Fibroblast of lung (primary cell): ENCODE data around the gene SERGEF. TPM values are rescaled to one million over a fixed set of nuclear protein-coding genes. Genes with fewer than 3 reads are reported as not detected.

ENCODE experiments used
- DNase-seq, 2 donors: peaks; one replicate each; pipeline versions ENCODE4 v3.0.0 to v3.0.0-alpha.2; 2010; ENCODE audit warnings: low read depth in 2 of 2
- H2AFZ ChIP-seq: 2 replicates; pipeline ENCODE4 v1.5.1; 2012; ENCODE audit warnings: low read length, control low read depth, inconsistent platforms
- H3K27ac ChIP-seq: 2 replicates; pipeline ENCODE4 v1.5.1; 2011; ENCODE audit warnings: low read length, control low read depth; ENCODE audit not compliant: insufficient read depth
- H3K27me3 ChIP-seq: 2 replicates; pipeline ENCODE4 v1.5.1; 2011; ENCODE audit warnings: mild to moderate bottlenecking, low read length; ENCODE audit not compliant: control insufficient read depth, insufficient read depth
- H3K36me3 ChIP-seq: 2 replicates; pipeline ENCODE4 v1.5.1; 2011; ENCODE audit warnings: low read length; ENCODE audit not compliant: control insufficient read depth, insufficient read depth
- H3K4me1 ChIP-seq: 2 replicates; pipeline ENCODE4 v1.5.1; 2011; ENCODE audit warnings: low read length; ENCODE audit not compliant: control insufficient read depth, insufficient read depth; ENCODE audit errors: extremely low read depth
- H3K4me2 ChIP-seq: 2 replicates; pipeline ENCODE4 v1.5.1; 2011; ENCODE audit warnings: low read length, control low read depth; ENCODE audit not compliant: insufficient read depth; ENCODE audit errors: extremely low read depth
- H3K4me3 ChIP-seq, 4 experiments: fragments of 200-600 bp in 1 of 4; sonication (generic) in 1 of 4; replicated peaks in 1 of 4; 2 replicates each; pipeline ENCODE4 v1.5.1; 2011 to 2016; ENCODE audit warnings: low read length in 4 of 4, low read depth in 3 of 4, mild to moderate bottlenecking in 3 of 4, control low read depth in 2 of 4, inconsistent platforms in 1 of 4, mixed read lengths in 1 of 4; ENCODE audit not compliant: insufficient read depth in 1 of 4; ENCODE audit errors: control extremely low read depth in 1 of 4
- H3K79me2 ChIP-seq: 2 replicates; pipeline ENCODE4 v1.5.1; 2012; ENCODE audit warnings: mild to moderate bottlenecking, low read length, inconsistent platforms; ENCODE audit not compliant: control insufficient read depth, insufficient read depth
- H3K9ac ChIP-seq: 2 replicates; pipeline ENCODE4 v1.5.1; 2011; ENCODE audit warnings: mild to moderate bottlenecking, low read length, control low read depth; ENCODE audit not compliant: insufficient read depth
- H3K9me3 ChIP-seq: 2 replicates; pipeline ENCODE4 v1.5.1; 2012; ENCODE audit warnings: low read depth, low read length; ENCODE audit not compliant: control insufficient read depth, insufficient read depth
- H4K20me1 ChIP-seq: 2 replicates; pipeline ENCODE4 v1.5.1; 2011; ENCODE audit warnings: low read length; ENCODE audit not compliant: control insufficient read depth, insufficient read depth; ENCODE audit errors: extremely low read depth
- EZH2 ChIP-seq: IDR thresholded peaks from 2 replicates; pipeline ENCODE4 v1.5.1; 2012; ENCODE audit warnings: low read length, control low read depth, mild to moderate bottlenecking; ENCODE audit errors: missing control alignments
- polyA plus RNA-seq, 2 donors: library from polyadenylated mRNA; depleted of rRNA in 1 of 2; stranded (reverse) in 1 of 2; unstranded in 1 of 2; fragments of >200 nt; gene quantifications; 2 replicates each; pipeline ENCODE4 v1.2.1, GENCODE V29; 2011 to 2012; ENCODE audit warnings: missing spikeins in 1 of 2
- total RNA-seq: library from RNA; depleted of rRNA; stranded (reverse); fragments of >200 nt; gene quantifications from 2 replicates; pipeline ENCODE4 v1.2.1, GENCODE V29; 2014
- TF ChIP-seq, protein P1 (sequence below), 2 donors: IDR thresholded peaks in 1 of 2; conservative IDR thresholded peaks in 1 of 2; 1 replicate in 1 of 2; 2 replicates in 1 of 2; pipeline ENCODE4 v1.5.1; 2011 to 2012; ENCODE audit warnings: low read length in 2 of 2, control low read depth in 1 of 2, inconsistent platforms in 1 of 2, low read depth in 1 of 2, mild to moderate bottlenecking in 1 of 2

SERGEF gene
- total and polyA plus RNA-seq, 2 donors (not counting 1 experiment from before 2014, with no cell fraction given): 14.5 to 38.5 TPM

GRCh38 chr11:17792161-17792560 is 220.7 kb downstream of the SERGEF start:
- H3K36me3 ChIP-seq: no peaks in the 10 kb centered on the region
- H3K4me1 ChIP-seq: peaks cover 4% of the 10 kb centered on the region
- no peak for DNase-seq
- no peak overlapping the region for H3K4me3 ChIP-seq
- no peak overlapping the region for H3K27ac ChIP-seq
- no peak overlapping the region for H3K4me2 ChIP-seq
- H3K9ac ChIP-seq: no peak overlapping the region
- no peak for TF ChIP-seq EZH2
- TF ChIP-seq, protein P1, sequence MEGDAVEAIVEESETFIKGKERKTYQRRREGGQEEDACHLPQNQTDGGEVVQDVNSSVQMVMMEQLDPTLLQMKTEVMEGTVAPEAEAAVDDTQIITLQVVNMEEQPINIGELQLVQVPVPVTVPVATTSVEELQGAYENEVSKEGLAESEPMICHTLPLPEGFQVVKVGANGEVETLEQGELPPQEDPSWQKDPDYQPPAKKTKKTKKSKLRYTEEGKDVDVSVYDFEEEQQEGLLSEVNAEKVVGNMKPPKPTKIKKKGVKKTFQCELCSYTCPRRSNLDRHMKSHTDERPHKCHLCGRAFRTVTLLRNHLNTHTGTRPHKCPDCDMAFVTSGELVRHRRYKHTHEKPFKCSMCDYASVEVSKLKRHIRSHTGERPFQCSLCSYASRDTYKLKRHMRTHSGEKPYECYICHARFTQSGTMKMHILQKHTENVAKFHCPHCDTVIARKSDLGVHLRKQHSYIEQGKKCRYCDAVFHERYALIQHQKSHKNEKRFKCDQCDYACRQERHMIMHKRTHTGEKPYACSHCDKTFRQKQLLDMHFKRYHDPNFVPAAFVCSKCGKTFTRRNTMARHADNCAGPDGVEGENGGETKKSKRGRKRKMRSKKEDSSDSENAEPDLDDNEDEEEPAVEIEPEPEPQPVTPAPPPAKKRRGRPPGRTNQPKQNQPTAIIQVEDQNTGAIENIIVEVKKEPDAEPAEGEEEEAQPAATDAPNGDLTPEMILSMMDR (conservative IDR thresholded peaks at IDR 0.05 in 1 of 2, IDR thresholded peaks at IDR 0.05 in 1 of 2; ENCODE audit: low read depth in 1 of 2, low read length in 2 of 2): no peak
- no peaks in the 10 kb centered on the region for H3K79me2 ChIP-seq
- H2AFZ ChIP-seq: no peak overlapping the region
- no peaks in the 10 kb centered on the region for H3K9me3 ChIP-seq
- H3K27me3 ChIP-seq: no peaks in the 10 kb centered on the region
- no peaks in the 10 kb centered on the region for H4K20me1 ChIP-seq

GRCh38 chr11:17791144-17791543 is 221.7 kb downstream of the SERGEF start:
- peaks cover 7% of the 10 kb centered on the region for H3K4me1 ChIP-seq
- no peak overlapping the region for H2AFZ ChIP-seq
- H3K79me2 ChIP-seq: no peaks in the 10 kb centered on the region
- TF ChIP-seq, protein P1 (conservative IDR thresholded peaks at IDR 0.05 in 1 of 2, IDR thresholded peaks at IDR 0.05 in 1 of 2; ENCODE audit: low read depth in 1 of 2, low read length in 2 of 2): no peak
- TF ChIP-seq EZH2: no peak
- H3K27ac ChIP-seq: no peak overlapping the region
- no peaks in the 10 kb centered on the region for H4K20me1 ChIP-seq
- no peaks in the 10 kb centered on the region for H3K9me3 ChIP-seq
- no peaks in the 10 kb centered on the region for H3K36me3 ChIP-seq
- no peak for DNase-seq
- no peaks in the 10 kb centered on the region for H3K27me3 ChIP-seq
- H3K4me3 ChIP-seq: no peak overlapping the region
- no peak overlapping the region for H3K4me2 ChIP-seq
- no peak overlapping the region for H3K9ac ChIP-seq

DNA sequence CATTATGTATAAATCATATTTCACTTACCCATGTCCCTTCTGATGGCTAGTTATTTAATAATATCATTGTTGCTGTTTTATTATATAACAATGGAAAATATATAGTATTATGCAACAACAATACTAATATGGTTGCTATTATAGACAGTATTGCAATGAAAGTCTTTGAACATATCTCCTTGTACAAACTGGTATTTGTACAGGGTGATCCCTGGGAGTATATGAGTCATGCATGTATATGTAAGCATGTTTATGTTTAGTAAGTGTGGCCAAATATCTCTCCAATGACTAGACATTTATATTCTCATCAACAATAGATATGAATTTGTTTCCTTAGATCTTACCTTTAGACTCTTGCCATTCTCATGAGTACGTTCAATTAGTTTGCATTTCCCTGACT is 222.4 kb downstream of the SERGEF start:
- H3K27me3 ChIP-seq: no peaks in the 10 kb centered on the region
- peaks cover 7% of the 10 kb centered on the region for H3K4me1 ChIP-seq
- H2AFZ ChIP-seq: no peak overlapping the region
- H3K36me3 ChIP-seq: no peaks in the 10 kb centered on the region
- H3K27ac ChIP-seq: no peak overlapping the region
- no peak overlapping the region for H3K4me2 ChIP-seq
- H3K9me3 ChIP-seq: no peaks in the 10 kb centered on the region
- no peaks in the 10 kb centered on the region for H4K20me1 ChIP-seq
- H3K79me2 ChIP-seq: no peaks in the 10 kb centered on the region
- DNase-seq: peak; percentile 68 to 83
- H3K4me3 ChIP-seq: no peak overlapping the region
- no peak overlapping the region for H3K9ac ChIP-seq
- TF ChIP-seq, protein P1 (conservative IDR thresholded peaks at IDR 0.05 in 1 of 2, IDR thresholded peaks at IDR 0.05 in 1 of 2; ENCODE audit: low read depth in 1 of 2, low read length in 2 of 2): no peak
- TF ChIP-seq EZH2: no peak
